Natural killer cell treated with Interleukin-12 subunit alpha and Interleukin-12 subunit beta and Interleukin-15 and Interleukin-18, amount 100 ng/mL, for 72 hours (primary cell): Measurements from ENCODE around the gene GANAB. TPM values are rescaled to one million over a fixed set of nuclear protein-coding genes. Genes with fewer than 3 reads are reported as not detected.

Source experiments
- ATAC-seq, 2 donors: fragments of 150-1000 bp; cut with Tn5 transposase in 1 of 2; sonication (Bioruptor Pico), chemical (Tn5 transposase) in 1 of 2; 2 replicates each; pipeline ENCODE4 v1.10.0; 2021
- DNase-seq: peaks from one replicate; pipeline ENCODE4 v3.0.0; 2022; ENCODE audit warnings: low spot score
- H3K27ac Mint-ChIP-seq, 2 donors: 1 replicate in 1 of 2; 2 replicates in 1 of 2; pipeline ENCODE4 v1.8.0; 2022; ENCODE audit warnings: mixed read lengths in 2 of 2, mild to moderate bottlenecking in 1 of 2, moderate library complexity in 1 of 2
- H3K27me3 Mint-ChIP-seq, 2 donors: 1 replicate in 1 of 2; 2 replicates in 1 of 2; pipeline ENCODE4 v1.8.0; 2022; ENCODE audit warnings: mixed read lengths in 2 of 2
- H3K36me3 Mint-ChIP-seq: one replicate; pipeline ENCODE4 v1.8.0; 2022; ENCODE audit warnings: mixed read lengths
- H3K4me1 Mint-ChIP-seq, 2 donors: 1 replicate in 1 of 2; 2 replicates in 1 of 2; pipeline ENCODE4 v1.8.0; 2022; ENCODE audit warnings: low read depth in 2 of 2, mixed read lengths in 2 of 2, mild to moderate bottlenecking in 1 of 2
- H3K4me3 Mint-ChIP-seq: one replicate; pipeline ENCODE4 v1.8.0; 2022; ENCODE audit warnings: mixed read lengths
- H3K9me3 Mint-ChIP-seq: 2 replicates; pipeline ENCODE4 v1.8.0; 2022; ENCODE audit warnings: mixed read lengths
- total RNA-seq, 2 donors: library from RNA; stranded (reverse); gene quantifications; one replicate each; pipeline ENCODE4 v1.2.3, GENCODE V29; 2022

The GANAB gene
- total RNA-seq, 2 donors from 2014 or later, result 269 to 297 TPM

- ATAC-seq, result no peak
- no peak overlapping the region for H3K4me3 Mint-ChIP-seq
- peaks cover 11% of the 10 kb centered on the region for H3K36me3 Mint-ChIP-seq
- peaks cover 39 to 45% of the 10 kb centered on the region in 2 donors for H3K4me1 Mint-ChIP-seq
- no peak for DNase-seq
- no peaks in the 10 kb centered on the region for H3K27me3 Mint-ChIP-seq
- H3K27ac Mint-ChIP-seq, result no peak overlapping the region
- H3K9me3 Mint-ChIP-seq, result no peaks in the 10 kb centered on the region
These were observed 40.5 kb downstream of the GANAB start for GRCh38 chr11:62605902-62606301.

GRCh38 chr11:62605467-62605866, 40.9 kb downstream of the GANAB start:
- H3K27me3 Mint-ChIP-seq, result no peaks in the 10 kb centered on the region
- H3K4me1 Mint-ChIP-seq, result peaks cover 40 to 42% of the 10 kb centered on the region in 2 donors
- DNase-seq (no peak), ATAC-seq (no peak)
- no peak overlapping the region for H3K4me3 Mint-ChIP-seq
- H3K27ac Mint-ChIP-seq, result no peak overlapping the region
- H3K36me3 Mint-ChIP-seq, result peaks cover 13% of the 10 kb centered on the region
- no peaks in the 10 kb centered on the region for H3K9me3 Mint-ChIP-seq

DNA sequence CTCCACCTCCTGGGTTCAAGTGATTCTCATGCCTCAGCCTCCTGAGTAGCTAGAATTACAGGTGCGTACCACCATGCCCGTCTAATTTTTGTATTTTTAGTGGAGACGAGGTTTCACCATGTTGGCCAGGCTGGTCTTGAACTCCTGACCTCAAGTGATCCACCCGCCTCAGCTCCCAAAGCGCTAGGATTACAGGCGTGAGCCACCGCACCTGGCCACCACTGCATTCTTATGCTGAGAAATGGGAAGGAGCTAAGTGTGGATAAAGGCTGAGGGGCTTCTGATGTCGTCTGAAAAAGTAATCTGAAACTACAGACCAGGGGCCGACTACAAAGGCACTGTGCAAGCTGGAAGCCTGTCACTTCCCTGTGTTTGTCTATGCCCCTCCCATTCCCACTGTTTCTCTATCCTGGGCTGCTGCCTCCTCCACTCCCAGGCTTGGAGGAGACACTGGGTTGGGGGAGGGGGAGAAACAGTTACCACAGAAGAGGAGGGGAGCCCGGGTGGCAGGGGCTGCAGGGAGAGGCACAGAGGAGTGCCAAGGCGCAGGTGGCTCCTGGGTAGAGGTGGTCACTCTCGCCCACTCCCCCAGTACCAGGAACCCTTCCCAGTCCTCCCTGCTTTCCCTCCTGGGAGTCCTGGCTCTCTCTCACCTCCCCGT, 41.8 kb downstream of the GANAB start:
- ATAC-seq, result no peak
- no peaks in the 10 kb centered on the region for H3K9me3 Mint-ChIP-seq
- no peak for DNase-seq
- H3K4me3 Mint-ChIP-seq, result no peak overlapping the region
- H3K36me3 Mint-ChIP-seq, result peaks cover 22% of the 10 kb centered on the region
- peaks cover 43% of the 10 kb centered on the region in 2 donors for H3K4me1 Mint-ChIP-seq
- H3K27ac Mint-ChIP-seq, result no peak overlapping the region
- H3K27me3 Mint-ChIP-seq, result no peaks in the 10 kb centered on the region

- H3K4me1 Mint-ChIP-seq, result peaks cover 46 to 48% of the 10 kb centered on the region in 2 donors
- peak overlapping the region; percentile 56 for H3K4me3 Mint-ChIP-seq
- DNase-seq (no peak), ATAC-seq (no peak)
- no peaks in the 10 kb centered on the region for H3K27me3 Mint-ChIP-seq
- peak overlapping the region; percentile 65 to 68 for H3K27ac Mint-ChIP-seq
- peaks cover 29% of the 10 kb centered on the region for H3K36me3 Mint-ChIP-seq
- no peaks in the 10 kb centered on the region for H3K9me3 Mint-ChIP-seq
These were observed 42.6 kb downstream of the GANAB start for GRCh38 chr11:62603776-62604299.

GRCh38 chr11:62603072-62603408, 43.4 kb downstream of the GANAB start:
- ATAC-seq, result no peak
- Mint-ChIP-seq H3K4me1 (peaks cover 50 to 51% of the 10 kb centered on the region in 2 donors), H3K27me3 (no peaks in the 10 kb centered on the region), H3K9me3 (no peaks in the 10 kb centered on the region), H3K36me3 (peaks cover 36% of the 10 kb centered on the region), H3K27ac (peak overlapping the region; percentile 65 to 68), H3K4me3 (peak overlapping the region; percentile 56)
- no peak for DNase-seq

- H3K27ac Mint-ChIP-seq, result peak overlapping the region; percentile 89 to 90
- peaks cover 51 to 52% of the 10 kb centered on the region in 2 donors for H3K4me1 Mint-ChIP-seq
- H3K4me3 Mint-ChIP-seq, result peak overlapping the region; percentile 91
- peaks cover 42% of the 10 kb centered on the region for H3K36me3 Mint-ChIP-seq
- no peak for DNase-seq
- H3K27me3 Mint-ChIP-seq, result no peaks in the 10 kb centered on the region
- peak; percentile 0 to 8 for ATAC-seq
- H3K9me3 Mint-ChIP-seq, result no peaks in the 10 kb centered on the region
These were observed 44.0 kb downstream of the GANAB start for GRCh38 chr11:62602141-62603071.

DNA sequence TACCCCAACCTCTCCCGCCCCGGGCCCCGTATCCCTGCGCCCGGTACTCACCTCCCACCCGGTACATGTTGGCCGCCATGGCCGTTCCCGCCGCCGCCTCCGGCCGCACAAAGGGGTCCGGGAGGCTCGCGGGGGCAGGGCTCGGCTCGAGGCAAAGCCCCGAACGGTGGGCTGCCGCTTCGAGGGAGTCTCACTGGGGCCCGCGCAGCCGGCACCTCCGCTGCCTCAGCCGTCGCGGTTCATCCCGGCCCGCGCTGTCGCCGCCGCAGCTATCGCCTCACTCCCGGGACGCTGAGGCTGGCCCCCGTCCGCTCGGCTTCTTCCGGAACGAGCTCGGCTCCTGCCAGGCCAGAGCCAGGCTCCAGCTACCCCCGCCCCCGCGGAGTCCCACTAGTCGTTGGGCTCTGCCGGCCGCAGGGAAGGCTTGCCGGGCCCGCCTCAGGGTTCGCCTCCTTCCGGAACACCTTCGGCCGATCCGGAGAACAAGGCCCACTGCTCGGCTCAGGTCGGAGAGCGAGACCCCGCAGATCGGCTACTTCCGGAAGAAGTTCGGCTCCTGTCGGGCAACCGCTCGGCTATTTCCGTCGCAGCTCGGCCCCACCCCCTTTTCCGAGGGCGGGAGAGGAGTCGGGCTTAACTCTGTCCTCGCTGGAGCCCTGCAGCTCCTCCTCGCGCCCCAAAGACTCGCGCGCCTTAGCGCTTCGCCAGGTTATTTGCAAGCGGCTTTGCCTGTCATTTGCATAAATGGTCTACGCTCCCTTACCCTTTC, 44.9 kb downstream of the GANAB start, which contains the start of gene MTA2:
Gene MTA2 (minus strand): TSS at position 494 of the 769 bp plus-strand sequence. CDS start 415 bp downstream, at position 79.
- peaks cover 46% of the 10 kb centered on the region for H3K36me3 Mint-ChIP-seq
- DNase-seq (peak; percentile 98), ATAC-seq (peak; percentile 89 to 90)
- H3K27me3 Mint-ChIP-seq, result no peaks in the 10 kb centered on the region
- peaks cover 55 to 56% of the 10 kb centered on the region in 2 donors for H3K4me1 Mint-ChIP-seq
- H3K9me3 Mint-ChIP-seq, result no peaks in the 10 kb centered on the region
- H3K4me3 Mint-ChIP-seq, result peak within 1 kb of the TSS; percentile 91
- H3K27ac Mint-ChIP-seq, result peak within 1 kb of the TSS; percentile 89 to 90

- Mint-ChIP-seq H3K4me3 (peak overlapping the region; percentile 91), H3K4me1 (peaks cover 53 to 56% of the 10 kb centered on the region in 2 donors), H3K9me3 (no peaks in the 10 kb centered on the region), H3K27ac (peak overlapping the region; percentile 89 to 90), H3K27me3 (no peaks in the 10 kb centered on the region), H3K36me3 (peaks cover 46% of the 10 kb centered on the region)
- DNase-seq, result peak; percentile 68
- peak; percentile 2 to 28 for ATAC-seq
These were observed 45.4 kb downstream of the GANAB start for GRCh38 chr11:62601122-62601371.

- no peak for DNase-seq
- Mint-ChIP-seq H3K9me3 (no peaks in the 10 kb centered on the region), H3K4me3 (peak overlapping the region; percentile 91), H3K4me1 (peaks cover 53 to 56% of the 10 kb centered on the region in 2 donors), H3K27ac (peak overlapping the region; percentile 89 to 90), H3K36me3 (peaks cover 46% of the 10 kb centered on the region), H3K27me3 (no peaks in the 10 kb centered on the region)
- no peak for ATAC-seq
These were observed 45.9 kb downstream of the GANAB start for GRCh38 chr11:62600367-62601121.

GRCh38 chr11:62599901-62600300, 46.5 kb downstream of the GANAB start:
- ATAC-seq, result no peak
- Mint-ChIP-seq H3K9me3 (no peaks in the 10 kb centered on the region), H3K27ac (peak overlapping the region; percentile 89 to 90), H3K27me3 (no peaks in the 10 kb centered on the region), H3K4me1 (peaks cover 50 to 56% of the 10 kb centered on the region in 2 donors), H3K4me3 (peak overlapping the region; percentile 91), H3K36me3 (peaks cover 46% of the 10 kb centered on the region)
- peak; percentile 72 for DNase-seq

DNA sequence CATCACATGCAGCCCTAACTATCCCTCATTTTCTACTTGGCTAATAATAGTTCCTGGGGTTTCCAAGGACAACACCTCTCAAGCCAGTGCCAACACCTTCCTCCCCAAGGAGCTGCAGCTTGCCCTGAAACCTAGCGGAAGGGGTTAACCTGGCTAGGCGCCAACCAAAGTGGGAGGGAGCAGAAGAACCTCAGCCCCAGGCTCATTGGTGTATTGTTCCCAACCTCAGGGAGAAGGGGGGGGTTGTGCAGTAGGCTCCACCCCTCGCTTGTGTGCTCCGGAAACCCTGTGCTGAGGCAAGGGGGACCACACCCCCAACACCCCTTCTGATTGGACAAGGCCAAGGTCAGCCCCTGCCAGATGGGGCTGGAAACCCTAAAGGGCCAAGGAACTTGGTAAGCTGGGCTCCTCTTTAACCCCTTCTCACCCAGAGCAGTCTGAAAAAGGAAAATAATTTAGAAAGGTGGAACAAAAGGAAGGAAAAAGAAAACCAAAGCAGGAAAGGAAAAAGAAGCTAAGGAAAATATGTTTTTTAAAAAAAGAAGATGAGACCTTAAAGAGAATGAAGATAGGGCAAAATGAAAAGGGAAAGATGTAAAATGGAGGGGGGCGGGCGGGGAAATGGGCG, 47.2 kb downstream of the GANAB start:
- peaks cover 52% of the 10 kb centered on the region for H3K36me3 Mint-ChIP-seq
- H3K4me3 Mint-ChIP-seq, result peak overlapping the region; percentile 91
- H3K27me3 Mint-ChIP-seq, result no peaks in the 10 kb centered on the region
- ATAC-seq (peak; percentile 87 to 89), DNase-seq (peak; percentile 98)
- H3K9me3 Mint-ChIP-seq, result no peaks in the 10 kb centered on the region
- H3K27ac Mint-ChIP-seq, result peak overlapping the region; percentile 89 to 90
- peaks cover 50 to 61% of the 10 kb centered on the region in 2 donors for H3K4me1 Mint-ChIP-seq

GRCh38 chr11:62595124-62595523, 51.3 kb downstream of the GANAB start:
- Mint-ChIP-seq H3K27ac (peak overlapping the region in 1 of 2 donors; percentile 96), H3K4me3 (no peak overlapping the region), H3K4me1 (peaks cover 52 to 75% of the 10 kb centered on the region in 2 donors), H3K36me3 (peaks cover 43% of the 10 kb centered on the region), H3K9me3 (no peaks in the 10 kb centered on the region), H3K27me3 (no peaks in the 10 kb centered on the region)
- ATAC-seq (no peak), DNase-seq (no peak)
